MG63 (cell line): ENCODE measurements around the gene ADAMTSL2. TPM values are rescaled to one million over a fixed set of nuclear protein-coding genes. Genes with fewer than 3 reads are reported as not detected.

Experiments
- DNase-seq: peaks from one replicate; pipeline ENCODE4 v3.0.0-alpha.2; 2020
- H3K27me3 ChIP-seq: fragments of 250-450 bp; sonication (Bioruptor Pico); 2 replicates; pipeline ENCODE4 v1.5.1; 2020; ENCODE audit warnings: mild to moderate bottlenecking, moderate library complexity
- H3K36me3 ChIP-seq: fragments of 250-450 bp; sonication (Bioruptor Pico); 2 replicates; pipeline ENCODE4 v1.5.1; 2020; ENCODE audit warnings: mild to moderate bottlenecking, moderate library complexity
- H3K4me3 ChIP-seq: fragments of 250-450 bp; sonication (Bioruptor Pico); 2 replicates; pipeline ENCODE4 v1.5.1; 2020; ENCODE audit warnings: mild to moderate bottlenecking, moderate library complexity
- H3K9me3 ChIP-seq: fragments of 250-450 bp; sonication (Bioruptor Pico); 2 replicates; pipeline ENCODE4 v1.5.1; 2020; ENCODE audit warnings: mild to moderate bottlenecking, moderate library complexity
- total RNA-seq: library from RNA; depleted of rRNA; stranded (reverse); fragments of >200 nt; shearing (Covaris generic); gene quantifications from 2 replicates; pipeline ENCODE4 v1.2.3, GENCODE V29; 2014; ENCODE audit warnings: low replicate concordance

The ADAMTSL2 gene
- total RNA-seq, 1 experiment from 2014 or later = 0.72 TPM

- H3K36me3 ChIP-seq = no peaks in the 10 kb centered on the region
- peaks cover 36% of the 10 kb centered on the region for H3K27me3 ChIP-seq
- H3K9me3 ChIP-seq = no peaks in the 10 kb centered on the region
- DNase-seq = no peak
- no peak overlapping the region for H3K4me3 ChIP-seq
Measured at GRCh38 chr9:133608382-133608781, 73.9 kb downstream of the ADAMTSL2 start.

GRCh38 chr9:133608889-133609288 lies 74.4 kb downstream of the ADAMTSL2 start:
- no peaks in the 10 kb centered on the region for H3K36me3 ChIP-seq
- peaks cover 42% of the 10 kb centered on the region for H3K27me3 ChIP-seq
- no peak overlapping the region for H3K4me3 ChIP-seq
- DNase-seq = no peak
- no peaks in the 10 kb centered on the region for H3K9me3 ChIP-seq

- no peak within 1 kb of the TSS for H3K4me3 ChIP-seq
- no peaks in the 10 kb centered on the region for H3K9me3 ChIP-seq
- H3K36me3 ChIP-seq = no peaks in the 10 kb centered on the region
- peak; percentile 29 for DNase-seq
- H3K27me3 ChIP-seq = peaks cover 48% of the 10 kb centered on the region
Measured at GRCh38 chr9:133609311-133610098, 75.0 kb downstream of the ADAMTSL2 start, which contains the start of gene FAM163B. TSS of gene FAM163B (minus strand) at chr9:133609389. CDS start at chr9:133580223, 29,166 bp downstream.

GRCh38 chr9:133610845-133611244 lies 76.3 kb downstream of the ADAMTSL2 start:
- H3K9me3 ChIP-seq = no peaks in the 10 kb centered on the region
- H3K36me3 ChIP-seq = no peaks in the 10 kb centered on the region
- DNase-seq = no peak
- peaks cover 61% of the 10 kb centered on the region for H3K27me3 ChIP-seq
- no peak overlapping the region for H3K4me3 ChIP-seq

GRCh38 chr9:133612051-133612450 lies 77.5 kb downstream of the ADAMTSL2 start:
- Histone ChIP-seq H3K27me3 (peaks cover 68% of the 10 kb centered on the region), H3K9me3 (no peaks in the 10 kb centered on the region), H3K36me3 (no peaks in the 10 kb centered on the region), H3K4me3 (no peak overlapping the region)
- DNase-seq = no peak

- H3K27me3 ChIP-seq = peaks cover 70% of the 10 kb centered on the region
- DNase-seq = no peak
Measured at GRCh38 chr9:133612816-133613215, 78.3 kb downstream of the ADAMTSL2 start.

GRCh38 chr9:133613432-133613831 lies 78.9 kb downstream of the ADAMTSL2 start:
- H3K9me3 ChIP-seq = no peaks in the 10 kb centered on the region
- peaks cover 71% of the 10 kb centered on the region for H3K27me3 ChIP-seq
- no peaks in the 10 kb centered on the region for H3K36me3 ChIP-seq
- H3K4me3 ChIP-seq = no peak overlapping the region
- no peak for DNase-seq

More at GRCh38 chr9:133612816-133613215, 78.3 kb downstream of the ADAMTSL2 start:
- H3K36me3 ChIP-seq = no peaks in the 10 kb centered on the region
- H3K4me3 ChIP-seq = no peak overlapping the region
- no peaks in the 10 kb centered on the region for H3K9me3 ChIP-seq

GRCh38 chr9:133614056-133614455 lies 79.6 kb downstream of the ADAMTSL2 start:
- no peaks in the 10 kb centered on the region for H3K36me3 ChIP-seq
- no peaks in the 10 kb centered on the region for H3K9me3 ChIP-seq
- DNase-seq = no peak
- no peak overlapping the region for H3K4me3 ChIP-seq
- peaks cover 72% of the 10 kb centered on the region for H3K27me3 ChIP-seq

GRCh38 chr9:133614678-133615077 lies 80.2 kb downstream of the ADAMTSL2 start:
- H3K27me3 ChIP-seq = peaks cover 71% of the 10 kb centered on the region
- H3K9me3 ChIP-seq = no peaks in the 10 kb centered on the region
- DNase-seq = no peak
- H3K4me3 ChIP-seq = no peak overlapping the region
- no peaks in the 10 kb centered on the region for H3K36me3 ChIP-seq

GRCh38 chr9:133615186-133615585 lies 80.7 kb downstream of the ADAMTSL2 start:
- Histone ChIP-seq H3K27me3 (peaks cover 73% of the 10 kb centered on the region), H3K36me3 (no peaks in the 10 kb centered on the region), H3K4me3 (no peak overlapping the region), H3K9me3 (no peaks in the 10 kb centered on the region)
- DNase-seq = no peak

GRCh38 chr9:133615606-133616188 lies 81.2 kb downstream of the ADAMTSL2 start:
- Histone ChIP-seq H3K36me3 (no peaks in the 10 kb centered on the region), H3K4me3 (no peak overlapping the region), H3K9me3 (no peaks in the 10 kb centered on the region), H3K27me3 (peaks cover 73% of the 10 kb centered on the region)
- no peak for DNase-seq

GRCh38 chr9:133616643-133617405 lies 82.3 kb downstream of the ADAMTSL2 start:
- peaks cover 71% of the 10 kb centered on the region for H3K27me3 ChIP-seq
- no peak for DNase-seq
- H3K9me3 ChIP-seq = no peaks in the 10 kb centered on the region

GRCh38 chr9:133618726-133619125 lies 84.2 kb downstream of the ADAMTSL2 start:
- Histone ChIP-seq H3K27me3 (peaks cover 72% of the 10 kb centered on the region), H3K36me3 (no peaks in the 10 kb centered on the region), H3K4me3 (no peak overlapping the region), H3K9me3 (no peaks in the 10 kb centered on the region)
- DNase-seq = no peak

More at GRCh38 chr9:133616643-133617405, 82.3 kb downstream of the ADAMTSL2 start:
- no peak overlapping the region for H3K4me3 ChIP-seq
- no peaks in the 10 kb centered on the region for H3K36me3 ChIP-seq

GRCh38 chr9:133619791-133620190 lies 85.3 kb downstream of the ADAMTSL2 start:
- no peaks in the 10 kb centered on the region for H3K9me3 ChIP-seq
- no peak overlapping the region for H3K4me3 ChIP-seq
- DNase-seq = no peak
- no peaks in the 10 kb centered on the region for H3K36me3 ChIP-seq
- peaks cover 61% of the 10 kb centered on the region for H3K27me3 ChIP-seq

GRCh38 chr9:133621725-133622267 lies 87.3 kb downstream of the ADAMTSL2 start:
- Histone ChIP-seq H3K4me3 (no peak overlapping the region), H3K36me3 (no peaks in the 10 kb centered on the region), H3K9me3 (no peaks in the 10 kb centered on the region), H3K27me3 (peaks cover 44% of the 10 kb centered on the region)
- no peak for DNase-seq

- H3K27me3 ChIP-seq = peaks cover 43% of the 10 kb centered on the region
- no peak overlapping the region for H3K4me3 ChIP-seq
- DNase-seq = no peak
- H3K9me3 ChIP-seq = no peaks in the 10 kb centered on the region
- H3K36me3 ChIP-seq = no peaks in the 10 kb centered on the region
Measured at GRCh38 chr9:133622555-133622954, 88.1 kb downstream of the ADAMTSL2 start.
